Nephron progenitor cell (in vitro differentiated cells): Measurements from ENCODE around the gene CBLC.

Experiments used
- DNase-seq: peaks from one replicate; pipeline ENCODE4 v3.0.0; 2021
- H3K27ac Mint-ChIP-seq: 2 replicates; pipeline ENCODE4 v1.8.0; 2021; ENCODE audit warnings: mild to moderate bottlenecking, moderate library complexity, mixed read lengths
- H3K27me3 Mint-ChIP-seq: 2 replicates; pipeline ENCODE4 v1.8.0; 2021; ENCODE audit warnings: mild to moderate bottlenecking, low read depth, mixed read lengths; ENCODE audit not compliant: poor library complexity
- H3K36me3 Mint-ChIP-seq: 2 replicates; pipeline ENCODE4 v1.8.0; 2021; ENCODE audit warnings: low read depth, mixed read lengths
- H3K4me1 Mint-ChIP-seq: 2 replicates; pipeline ENCODE4 v1.8.0; 2021; ENCODE audit warnings: mixed read lengths
- H3K4me3 Mint-ChIP-seq: 2 replicates; pipeline ENCODE4 v1.8.0; 2021; ENCODE audit warnings: mild to moderate bottlenecking, moderate library complexity, mixed read lengths
- H3K9me3 Mint-ChIP-seq: 2 replicates; pipeline ENCODE4 v1.8.0; 2021; ENCODE audit warnings: mild to moderate bottlenecking, moderate library complexity, mixed read lengths
- TF ChIP-seq, protein P1 (sequence below): fragments of 200-600 bp; sonication (generic); IDR thresholded peaks from 2 replicates; pipeline ENCODE4 v1.5.0; 2021; ENCODE audit warnings: antibody characterized with exemption

CBLC gene

GRCh38 chr19:44794610-44795009 is 16.9 kb downstream of the CBLC start:
- Mint-ChIP-seq H3K27me3 (peaks cover 16% of the 10 kb centered on the region), H3K36me3 (no peaks in the 10 kb centered on the region), H3K9me3 (no peaks in the 10 kb centered on the region), H3K4me3 (no peak overlapping the region), H3K27ac (peak overlapping the region; percentile 45), H3K4me1 (peaks cover 44% of the 10 kb centered on the region)
- TF ChIP-seq, protein P1, sequence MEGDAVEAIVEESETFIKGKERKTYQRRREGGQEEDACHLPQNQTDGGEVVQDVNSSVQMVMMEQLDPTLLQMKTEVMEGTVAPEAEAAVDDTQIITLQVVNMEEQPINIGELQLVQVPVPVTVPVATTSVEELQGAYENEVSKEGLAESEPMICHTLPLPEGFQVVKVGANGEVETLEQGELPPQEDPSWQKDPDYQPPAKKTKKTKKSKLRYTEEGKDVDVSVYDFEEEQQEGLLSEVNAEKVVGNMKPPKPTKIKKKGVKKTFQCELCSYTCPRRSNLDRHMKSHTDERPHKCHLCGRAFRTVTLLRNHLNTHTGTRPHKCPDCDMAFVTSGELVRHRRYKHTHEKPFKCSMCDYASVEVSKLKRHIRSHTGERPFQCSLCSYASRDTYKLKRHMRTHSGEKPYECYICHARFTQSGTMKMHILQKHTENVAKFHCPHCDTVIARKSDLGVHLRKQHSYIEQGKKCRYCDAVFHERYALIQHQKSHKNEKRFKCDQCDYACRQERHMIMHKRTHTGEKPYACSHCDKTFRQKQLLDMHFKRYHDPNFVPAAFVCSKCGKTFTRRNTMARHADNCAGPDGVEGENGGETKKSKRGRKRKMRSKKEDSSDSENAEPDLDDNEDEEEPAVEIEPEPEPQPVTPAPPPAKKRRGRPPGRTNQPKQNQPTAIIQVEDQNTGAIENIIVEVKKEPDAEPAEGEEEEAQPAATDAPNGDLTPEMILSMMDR: no peak
- no peak for DNase-seq

DNA sequence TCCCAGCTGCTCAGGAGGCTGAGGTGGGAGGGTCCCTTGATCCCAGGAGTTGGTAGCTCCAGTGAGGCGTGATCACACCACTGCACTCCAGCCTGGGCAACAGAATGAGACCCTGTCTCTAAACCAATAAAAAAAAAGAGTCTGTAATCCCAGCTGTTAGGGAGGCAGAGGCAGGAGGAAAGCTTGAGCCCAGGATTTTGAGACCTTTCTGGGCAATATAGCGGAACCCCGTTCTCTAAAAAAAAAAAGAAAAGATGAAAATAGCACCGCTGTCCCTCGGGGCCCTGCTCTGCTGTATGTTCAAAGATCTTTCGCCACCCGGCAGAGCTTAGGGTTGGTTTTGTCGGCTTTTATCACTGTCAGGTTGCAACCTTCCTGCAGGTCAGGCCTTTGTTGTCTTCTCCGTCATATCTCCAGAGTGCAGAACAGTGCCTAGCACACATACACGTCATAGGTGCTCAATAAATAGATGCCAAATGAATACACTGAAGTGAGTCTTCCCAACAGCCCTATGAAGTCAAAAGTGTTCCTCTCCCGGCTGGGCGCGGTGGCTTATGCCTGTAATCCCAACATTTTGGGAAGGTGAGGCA is 17.8 kb downstream of the CBLC start:
- TF ChIP-seq, protein P1: no peak
- Mint-ChIP-seq H3K27ac (no peak overlapping the region), H3K9me3 (no peaks in the 10 kb centered on the region), H3K4me1 (peaks cover 47% of the 10 kb centered on the region), H3K36me3 (no peaks in the 10 kb centered on the region), H3K4me3 (no peak overlapping the region), H3K27me3 (peaks cover 16% of the 10 kb centered on the region)
- DNase-seq: no peak

DNA sequence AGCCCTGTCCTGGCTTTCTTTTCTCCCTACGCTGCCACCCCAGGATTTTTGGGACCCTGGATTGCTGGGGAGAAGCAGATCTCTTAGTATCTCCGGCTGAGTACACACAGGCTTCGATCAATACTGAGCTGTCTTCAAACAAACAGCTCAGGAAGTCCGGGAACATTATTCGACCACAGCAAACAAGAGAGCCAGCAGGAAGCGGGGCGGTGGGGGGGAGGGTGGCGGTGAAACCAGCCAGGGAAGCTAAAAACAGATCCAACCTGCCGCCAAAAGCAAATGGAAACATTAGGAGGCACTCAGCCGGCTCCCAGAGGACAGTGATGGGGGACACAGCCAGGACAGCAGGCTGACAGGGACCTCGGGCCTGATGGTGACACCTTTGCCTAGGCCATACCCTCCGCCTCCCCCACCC is 19.0 kb downstream of the CBLC start:
- H3K36me3 Mint-ChIP-seq: no peaks in the 10 kb centered on the region
- peak overlapping the region; percentile 72 for H3K27ac Mint-ChIP-seq
- peak overlapping the region; percentile 35 for H3K4me3 Mint-ChIP-seq
- H3K27me3 Mint-ChIP-seq: peaks cover 11% of the 10 kb centered on the region
- no peaks in the 10 kb centered on the region for H3K9me3 Mint-ChIP-seq
- DNase-seq: no peak
- TF ChIP-seq, protein P1: no peak
- peaks cover 47% of the 10 kb centered on the region for H3K4me1 Mint-ChIP-seq

- H3K27me3 Mint-ChIP-seq: peaks cover 22% of the 10 kb centered on the region
- H3K9me3 Mint-ChIP-seq: no peaks in the 10 kb centered on the region
- TF ChIP-seq, protein P1: no peak
- H3K4me3 Mint-ChIP-seq: no peak overlapping the region
- peak overlapping the region; percentile 50 for H3K27ac Mint-ChIP-seq
- no peak for DNase-seq
- peaks cover 36% of the 10 kb centered on the region for H3K4me1 Mint-ChIP-seq
- no peaks in the 10 kb centered on the region for H3K36me3 Mint-ChIP-seq
Measured at GRCh38 chr19:44799627-44800346, 22.1 kb downstream of the CBLC start.

DNA sequence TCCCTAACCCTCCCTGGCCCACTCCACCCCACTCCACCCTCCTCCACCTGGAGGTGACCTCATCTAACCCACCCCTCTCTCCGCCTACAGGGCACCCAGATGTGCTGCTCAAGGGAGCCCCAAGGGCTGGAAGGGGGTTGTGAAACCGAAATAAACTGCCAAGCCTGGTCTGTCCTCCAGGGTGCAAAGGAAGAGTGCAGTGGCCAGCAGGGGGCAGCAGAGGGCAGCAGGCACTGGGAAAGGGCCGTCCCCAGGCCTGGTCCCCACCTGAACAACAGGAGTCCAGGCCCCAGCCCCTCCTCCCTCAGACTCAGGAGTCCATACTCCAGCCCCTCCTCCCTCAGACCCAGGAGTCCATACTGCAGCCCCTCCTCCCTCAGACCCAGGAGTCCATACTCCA is 22.8 kb downstream of the CBLC start:
- Mint-ChIP-seq H3K27me3 (peaks cover 25% of the 10 kb centered on the region), H3K4me1 (peaks cover 35% of the 10 kb centered on the region), H3K27ac (no peak overlapping the region), H3K36me3 (no peaks in the 10 kb centered on the region), H3K9me3 (no peaks in the 10 kb centered on the region), H3K4me3 (no peak overlapping the region)
- peak; percentile 97 for DNase-seq
- TF ChIP-seq, protein P1: peak; percentile 90
